HCT116 (cell line): Measurements from ENCODE around the gene CD40.

ENCODE experiments used
- EZH2 ChIP-seq: fragments of 200-600 bp; sonication (generic); IDR thresholded peaks from 2 replicates; pipeline ENCODE4 v1.6.1; 2017; ENCODE audit warnings: antibody characterized with exemption, mixed run types
- FOSL1 ChIP-seq: IDR thresholded peaks from 2 replicates; pipeline ENCODE4 v1.6.1; 2012; ENCODE audit warnings: low read depth
- JUND ChIP-seq: IDR thresholded peaks from 2 replicates; pipeline ENCODE4 v1.6.1; 2012
- POLR2A ChIP-seq: IDR thresholded peaks from 2 replicates; pipeline ENCODE4 v1.7.0; 2011; ENCODE audit warnings: borderline replicate concordance; ENCODE audit not compliant: insufficient read depth, insufficient read length; ENCODE audit errors: extremely low read depth
- POLR2AphosphoS5 ChIP-seq: IDR thresholded peaks from 2 replicates; pipeline ENCODE4 v1.6.1; 2011; ENCODE audit warnings: mild to moderate bottlenecking, low read depth, low read length, moderate library complexity
- RAD21 ChIP-seq: IDR thresholded peaks from 2 replicates; pipeline ENCODE4 v1.6.1; 2012; ENCODE audit warnings: low read depth, mild to moderate bottlenecking
- TF ChIP-seq, protein P1 (sequence below), 3 experiments: fragments of 200-600 bp in 1 of 3; sonication (generic) in 1 of 3; IDR thresholded peaks in 2 of 3; conservative IDR thresholded peaks in 1 of 3; 2 replicates each; pipeline ENCODE4 v1.5.1; 2012 to 2017; ENCODE audit warnings: low read depth in 2 of 3, low read length in 2 of 3, antibody characterized with exemption in 1 of 3, borderline replicate concordance in 1 of 3, control low read depth in 1 of 3, mild to moderate bottlenecking in 1 of 3, mixed read lengths in 1 of 3, mixed run types in 1 of 3, moderate library complexity in 1 of 3; ENCODE audit not compliant: insufficient read depth in 1 of 3

DNA sequence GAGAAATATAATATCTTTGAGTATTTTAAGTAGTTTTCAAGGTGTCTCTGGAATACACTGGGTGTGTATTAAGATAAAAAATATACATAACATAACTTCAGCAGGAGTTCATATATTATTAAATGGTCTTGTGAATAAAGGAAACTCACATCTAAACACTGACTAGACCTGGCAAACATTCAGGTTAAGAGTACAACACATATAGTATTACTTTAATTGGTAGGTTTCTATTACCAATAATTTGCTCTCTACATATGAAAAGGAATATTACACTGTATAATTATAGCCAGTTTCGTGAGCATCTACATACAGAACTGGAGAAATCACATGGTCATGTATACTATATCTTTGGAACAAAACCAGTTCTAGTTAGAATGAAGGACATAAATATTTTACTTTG lies 37.0 kb upstream of the CD40 start:
- TF ChIP-seq POLR2A, result no peak
- TF ChIP-seq POLR2AphosphoS5, result no peak
- TF ChIP-seq EZH2, result no peak
- no peak for TF ChIP-seq RAD21
- TF ChIP-seq, protein P1, sequence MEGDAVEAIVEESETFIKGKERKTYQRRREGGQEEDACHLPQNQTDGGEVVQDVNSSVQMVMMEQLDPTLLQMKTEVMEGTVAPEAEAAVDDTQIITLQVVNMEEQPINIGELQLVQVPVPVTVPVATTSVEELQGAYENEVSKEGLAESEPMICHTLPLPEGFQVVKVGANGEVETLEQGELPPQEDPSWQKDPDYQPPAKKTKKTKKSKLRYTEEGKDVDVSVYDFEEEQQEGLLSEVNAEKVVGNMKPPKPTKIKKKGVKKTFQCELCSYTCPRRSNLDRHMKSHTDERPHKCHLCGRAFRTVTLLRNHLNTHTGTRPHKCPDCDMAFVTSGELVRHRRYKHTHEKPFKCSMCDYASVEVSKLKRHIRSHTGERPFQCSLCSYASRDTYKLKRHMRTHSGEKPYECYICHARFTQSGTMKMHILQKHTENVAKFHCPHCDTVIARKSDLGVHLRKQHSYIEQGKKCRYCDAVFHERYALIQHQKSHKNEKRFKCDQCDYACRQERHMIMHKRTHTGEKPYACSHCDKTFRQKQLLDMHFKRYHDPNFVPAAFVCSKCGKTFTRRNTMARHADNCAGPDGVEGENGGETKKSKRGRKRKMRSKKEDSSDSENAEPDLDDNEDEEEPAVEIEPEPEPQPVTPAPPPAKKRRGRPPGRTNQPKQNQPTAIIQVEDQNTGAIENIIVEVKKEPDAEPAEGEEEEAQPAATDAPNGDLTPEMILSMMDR (IDR thresholded peaks at IDR 0.05 in 2 of 3, conservative IDR thresholded peaks at IDR 0.05 in 1 of 3; ENCODE audit: borderline replicate concordance in 1 of 3, insufficient read depth in 1 of 3, low read depth in 2 of 3, low read length in 2 of 3), result no peak
- TF ChIP-seq JUND, result no peak
- TF ChIP-seq FOSL1, result no peak
